CD14-positive monocyte (primary cell): ENCODE data around the gene SOWAHC. TPM values are rescaled to one million over a fixed set of nuclear protein-coding genes. Genes with fewer than 3 reads are reported as not detected.
"Not testable (repeated sequence)": the region's sequence is repeated elsewhere in the genome, so short reads cannot be mapped to it uniquely, and the experiment has no call there.

ENCODE experiments used
- DNase-seq, 3 donors: peaks; one replicate each; pipeline ENCODE4 v3.0.0-alpha.2; 2011 to 2022
- H2AFZ ChIP-seq: 2 replicates; pipeline ENCODE4 v1.6.0; 2012; ENCODE audit warnings: mild to moderate bottlenecking, low read depth, low read length, inconsistent platforms; ENCODE audit not compliant: insufficient read depth, poor library complexity, severe bottlenecking
- H3K27ac ChIP-seq, 2 donors: 1 replicate in 1 of 2; 2 replicates in 1 of 2; pipeline ENCODE4 v1.5.1; 2012 to 2013; ENCODE audit warnings: low read length in 2 of 2, control low read depth in 1 of 2, inconsistent platforms in 1 of 2, low read depth in 1 of 2, mild to moderate bottlenecking in 1 of 2
- H3K27me3 ChIP-seq, 2 donors: one replicate each; pipeline versions ENCODE4 v1.6.0 to v1.6.1; 2011 to 2013; ENCODE audit warnings: low read length in 2 of 2; ENCODE audit not compliant: control insufficient read depth in 2 of 2, insufficient read depth in 2 of 2
- H3K36me3 ChIP-seq, 2 donors: replicated peaks in 1 of 2; 1 replicate in 1 of 2; 2 replicates in 1 of 2; pipeline versions ENCODE4 v1.5.1 to v1.6.1; 2012 to 2013; ENCODE audit warnings: low read length in 2 of 2, control low read depth in 1 of 2, inconsistent platforms in 1 of 2, mild to moderate bottlenecking in 1 of 2; ENCODE audit not compliant: insufficient read depth in 2 of 2, control insufficient read depth in 1 of 2
- H3K4me1 ChIP-seq, 2 donors: 1 replicate in 1 of 2; 2 replicates in 1 of 2; pipeline versions ENCODE4 v1.5.1 to v1.6.1; 2012 to 2013; ENCODE audit warnings: low read length in 2 of 2, control low read depth in 1 of 2, inconsistent platforms in 1 of 2, mild to moderate bottlenecking in 1 of 2, moderate library complexity in 1 of 2; ENCODE audit not compliant: insufficient read depth in 2 of 2, control insufficient read depth in 1 of 2
- H3K4me2 ChIP-seq: replicated peaks from 2 replicates; pipeline ENCODE3; 2012; ENCODE audit warnings: low read length, moderate library complexity, mild to moderate bottlenecking; ENCODE audit not compliant: poor library complexity, severe bottlenecking; ENCODE audit errors: extremely low read depth
- H3K4me3 ChIP-seq, 3 experiments: fragments of 200-600 bp in 1 of 3; sonication (generic) in 1 of 3; replicated peaks in 1 of 3; 1 replicate in 2 of 3; 2 replicates in 1 of 3; pipeline ENCODE4 v1.5.1; 2011 to 2013; ENCODE audit warnings: low read length in 3 of 3, mild to moderate bottlenecking in 3 of 3, control low read depth in 2 of 3, low read depth in 2 of 3, inconsistent platforms in 1 of 3, moderate library complexity in 1 of 3
- H3K79me2 ChIP-seq: 2 replicates; pipeline ENCODE4 v1.6.0; 2012; ENCODE audit warnings: mild to moderate bottlenecking, control low read depth, inconsistent platforms, low read length, moderate library complexity; ENCODE audit not compliant: insufficient read depth
- H3K9ac ChIP-seq: 2 replicates; pipeline ENCODE4 v1.6.0; 2017; ENCODE audit warnings: low read length, mild to moderate bottlenecking; ENCODE audit not compliant: insufficient read depth, poor library complexity, severe bottlenecking
- H3K9me3 ChIP-seq, 2 donors: replicated peaks in 1 of 2; 1 replicate in 1 of 2; 2 replicates in 1 of 2; pipeline versions ENCODE4 v1.5.1 to v1.6.1; 2012 to 2013; ENCODE audit warnings: low read length in 2 of 2, control low read depth in 1 of 2; ENCODE audit not compliant: control insufficient read depth in 1 of 2, insufficient read depth in 1 of 2
- H4K20me1 ChIP-seq: 2 replicates; pipeline ENCODE4 v1.6.0; 2012; ENCODE audit warnings: mild to moderate bottlenecking, low read length, control low read depth, moderate library complexity; ENCODE audit not compliant: insufficient read depth
- H3K27ac Mint-ChIP-seq, 7 donors: one replicate each; pipeline ENCODE4 v1.8.0; 2020; ENCODE audit warnings: mild to moderate bottlenecking in 7 of 7, mixed read lengths in 7 of 7, moderate library complexity in 6 of 7, inconsistent platforms in 2 of 7
- H3K27me3 Mint-ChIP-seq, 3 donors: one replicate each; pipeline ENCODE4 v1.8.0; 2021 to 2022; ENCODE audit warnings: low read depth in 3 of 3, mild to moderate bottlenecking in 3 of 3, mixed read lengths in 3 of 3, moderate library complexity in 3 of 3, inconsistent platforms in 1 of 3
- H3K36me3 Mint-ChIP-seq, 2 donors: one replicate each; pipeline ENCODE4 v1.8.0; 2020; ENCODE audit warnings: mixed read lengths in 2 of 2, inconsistent platforms in 1 of 2, mild to moderate bottlenecking in 1 of 2
- H3K4me1 Mint-ChIP-seq: one replicate; pipeline ENCODE4 v1.8.0; 2020; ENCODE audit warnings: mild to moderate bottlenecking, mixed read lengths
- H3K4me3 Mint-ChIP-seq, 2 donors: one replicate each; pipeline ENCODE4 v1.8.0; 2020; ENCODE audit warnings: mild to moderate bottlenecking in 2 of 2, mixed read lengths in 2 of 2, moderate library complexity in 1 of 2
- H3K9me3 Mint-ChIP-seq, 7 donors: one replicate each; pipeline ENCODE4 v1.8.0; 2020 to 2022; ENCODE audit warnings: mixed read lengths in 7 of 7, mild to moderate bottlenecking in 6 of 7, moderate library complexity in 6 of 7, inconsistent platforms in 2 of 7
- CTCF ChIP-seq: fragments of 200-600 bp; IDR thresholded peaks from one replicate; pipeline ENCODE4 v1.8.0; 2022; ENCODE audit warnings: antibody characterized with exemption, mild to moderate bottlenecking
- WGBS: methylation state at CpG from one replicate; pipeline ENCODE4 v1.1.5; 2013; ENCODE audit warnings: missing lambda C conversion rate; ENCODE audit not compliant: insufficient coverage; 5-methylcytosine and 5-hydroxymethylcytosine counted together
- intact Hi-C, 2 donors: fragments of 100-400 bp; cut with micrococcal nuclease; formaldehyde crosslinking; loops; one replicate each; pipeline versions ENCODE4 v1.15.0 to v1.15.1; 2023
- polyA plus RNA-seq, 3 donors: library from polyadenylated mRNA; depleted of rRNA in 1 of 3; unstranded in 2 of 3; stranded (reverse) in 1 of 3; fragments of 300-500 nt in 2 of 3; fragments of >200 nt in 1 of 3; fragmentation: Illumina TruSeq in 2 of 3; gene quantifications; 1 replicate in 2 of 3; 2 replicates in 1 of 3; pipeline ENCODE4 v1.2.3, GENCODE V29; 2012 to 2021

The SOWAHC gene
- polyA plus RNA-seq, 3 donors = 1.1 to 3.4 (median 2.7) TPM

GRCh38 chr2:109624339-109624738, 10.2 kb downstream of the SOWAHC start:
- Histone ChIP-seq H3K79me2 (no peaks in the 10 kb centered on the region), H3K27me3 (peaks cover 13 to 40% of the 10 kb centered on the region in 2 donors), H2AFZ (no peak overlapping the region), H4K20me1 (no peaks in the 10 kb centered on the region), H3K9me3 (no peaks in the 10 kb centered on the region), H3K9ac (no peak overlapping the region), H3K4me2 (no peak overlapping the region), H3K4me3 (no peak overlapping the region), H3K27ac (no peak overlapping the region), H3K4me1 (no peaks in the 10 kb centered on the region), H3K36me3 (no peaks in the 10 kb centered on the region)
- DNase-seq = no peak
- Mint-ChIP-seq H3K36me3 (no peaks in the 10 kb centered on the region), H3K4me1 (no peaks in the 10 kb centered on the region), H3K27me3 (peaks cover 23 to 39% (median 34%) of the 10 kb centered on the region in 3 donors), H3K9me3 (no peaks in the 10 kb centered on the region), H3K27ac (peak overlapping the region in 1 of 7 donors; percentile 45), H3K4me3 (no peak overlapping the region)
- intact Hi-C loops = no loop called here
- WGBS = 100% methylated on average over 1 of the region's 4 CpGs
- TF ChIP-seq CTCF = no peak

- H2AFZ ChIP-seq, H3K36me3 ChIP-seq, DNase-seq, intact Hi-C loops, H3K4me3 ChIP-seq, H3K9me3 Mint-ChIP-seq, H3K4me2 ChIP-seq, H3K27ac Mint-ChIP-seq, H3K9me3 ChIP-seq, H3K27me3 ChIP-seq, H4K20me1 ChIP-seq, H3K4me3 Mint-ChIP-seq, H3K9ac ChIP-seq, H3K27ac ChIP-seq, H3K79me2 ChIP-seq, H3K36me3 Mint-ChIP-seq: not testable (repeated sequence)
- peaks cover 18 to 19% of the 10 kb centered on the region in 2 donors for H3K4me1 ChIP-seq
- H3K27me3 Mint-ChIP-seq = peaks cover 8 to 18% (median 15%) of the 10 kb centered on the region in 3 donors
- WGBS = no CpG with 5 or more reads among the region's 7 CpGs
- peaks cover 17% of the 10 kb centered on the region for H3K4me1 Mint-ChIP-seq
Observed at GRCh38 chr2:109628321-109628720, 14.2 kb downstream of the SOWAHC start.
